Measurements from ENCODE around the gene SOX5. TPM values are rescaled to one million over a fixed set of nuclear protein-coding genes. Genes with fewer than 3 reads are reported as not detected.

Gene SOX5
- total and polyA plus RNA-seq, 2 of the 8 experiments (the other 6 are each of a cell fraction or from before 2014, with no cell fraction given), result 2.2 to 2.6 TPM

- TF ChIP-seq, protein P1, sequence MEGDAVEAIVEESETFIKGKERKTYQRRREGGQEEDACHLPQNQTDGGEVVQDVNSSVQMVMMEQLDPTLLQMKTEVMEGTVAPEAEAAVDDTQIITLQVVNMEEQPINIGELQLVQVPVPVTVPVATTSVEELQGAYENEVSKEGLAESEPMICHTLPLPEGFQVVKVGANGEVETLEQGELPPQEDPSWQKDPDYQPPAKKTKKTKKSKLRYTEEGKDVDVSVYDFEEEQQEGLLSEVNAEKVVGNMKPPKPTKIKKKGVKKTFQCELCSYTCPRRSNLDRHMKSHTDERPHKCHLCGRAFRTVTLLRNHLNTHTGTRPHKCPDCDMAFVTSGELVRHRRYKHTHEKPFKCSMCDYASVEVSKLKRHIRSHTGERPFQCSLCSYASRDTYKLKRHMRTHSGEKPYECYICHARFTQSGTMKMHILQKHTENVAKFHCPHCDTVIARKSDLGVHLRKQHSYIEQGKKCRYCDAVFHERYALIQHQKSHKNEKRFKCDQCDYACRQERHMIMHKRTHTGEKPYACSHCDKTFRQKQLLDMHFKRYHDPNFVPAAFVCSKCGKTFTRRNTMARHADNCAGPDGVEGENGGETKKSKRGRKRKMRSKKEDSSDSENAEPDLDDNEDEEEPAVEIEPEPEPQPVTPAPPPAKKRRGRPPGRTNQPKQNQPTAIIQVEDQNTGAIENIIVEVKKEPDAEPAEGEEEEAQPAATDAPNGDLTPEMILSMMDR (IDR thresholded peaks at IDR 0.05; ENCODE audit: control extremely low read depth in 1 of 3, insufficient read depth in 1 of 3, low read depth in 1 of 3, low read length in 3 of 3), result no peak
These were observed 445.9 kb downstream of the SOX5 start (continued) for GRCh38 chr12:23503544-23503943.
